Measurements from ENCODE around the gene GP2. TPM values are rescaled to one million over a fixed set of nuclear protein-coding genes. Genes with fewer than 3 reads are reported as not detected.

Gene GP2
- total and polyA plus RNA-seq, 2 of the 4 experiments (the other 2 are of a cell fraction): not detected

GRCh38 chr16:20364051-20364450, 36.7 kb upstream of the GP2 start:
- no peak for TF ChIP-seq CEBPB (IDR thresholded peaks at IDR 0.05; ENCODE audit: low read depth, low read length)
- no peak for TF ChIP-seq MAFK (IDR thresholded peaks at IDR 0.05; ENCODE audit: low read depth, low read length)
- TF ChIP-seq RCOR1 (IDR thresholded peaks at IDR 0.05; ENCODE audit: insufficient replicate concordance, low read length): no peak
- TF ChIP-seq, protein P1, sequence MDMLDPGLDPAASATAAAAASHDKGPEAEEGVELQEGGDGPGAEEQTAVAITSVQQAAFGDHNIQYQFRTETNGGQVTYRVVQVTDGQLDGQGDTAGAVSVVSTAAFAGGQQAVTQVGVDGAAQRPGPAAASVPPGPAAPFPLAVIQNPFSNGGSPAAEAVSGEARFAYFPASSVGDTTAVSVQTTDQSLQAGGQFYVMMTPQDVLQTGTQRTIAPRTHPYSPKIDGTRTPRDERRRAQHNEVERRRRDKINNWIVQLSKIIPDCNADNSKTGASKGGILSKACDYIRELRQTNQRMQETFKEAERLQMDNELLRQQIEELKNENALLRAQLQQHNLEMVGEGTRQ (IDR thresholded peaks at IDR 0.05; ENCODE audit: low read depth, low read length): no peak
- TF ChIP-seq MAZ (IDR thresholded peaks at IDR 0.05; ENCODE audit: borderline replicate concordance, low read depth, low read length): no peak
- TF ChIP-seq RFX5 (IDR thresholded peaks at IDR 0.05; ENCODE audit: low read depth, low read length): no peak
- TF ChIP-seq POLR2A (IDR thresholded peaks at IDR 0.05; ENCODE audit: low read depth, low read length): no peak
- no peak for TF ChIP-seq ELK1 (IDR thresholded peaks at IDR 0.05; ENCODE audit: borderline replicate concordance, low read depth, low read length)
- no peak for TF ChIP-seq FOS (IDR thresholded peaks at IDR 0.05; ENCODE audit: low read depth, low read length)
- no peak for TF ChIP-seq CTCF (conservative IDR thresholded peaks at IDR 0.05; ENCODE audit: low read depth, low read length)
- TF ChIP-seq CHD1 (IDR thresholded peaks at IDR 0.05; ENCODE audit: low read depth, low read length): no peak
- no peak for TF ChIP-seq BHLHE40 (IDR thresholded peaks at IDR 0.05; ENCODE audit: low read depth, low read length)
- no peak for TF ChIP-seq SMC3 (IDR thresholded peaks at IDR 0.05; ENCODE audit: low read depth, low read length)
- TF ChIP-seq RAD21 (IDR thresholded peaks at IDR 0.05; ENCODE audit: low read length): no peak
- no peak for TF ChIP-seq MXI1 (IDR thresholded peaks at IDR 0.05; ENCODE audit: borderline replicate concordance, low read depth, low read length)
- TF ChIP-seq NFE2L2 (IDR thresholded peaks at IDR 0.05; ENCODE audit: low read depth, low read length): no peak
- CTCF ChIA-PET: no interaction called here

More at GRCh38 chr16:20364051-20364450, 36.7 kb upstream of the GP2 start:
- no peak overlapping the region for H2BK5ac ChIP-seq (ENCODE audit: low read depth, low read length, poor library complexity, severe bottlenecking)
- H3K4me3 ChIP-seq (ENCODE audit: insufficient read depth, low read depth, low read length): no peak overlapping the region
- no peak overlapping the region for H2BK120ac ChIP-seq (ENCODE audit: low read depth, low read length)
- no peaks in the 10 kb centered on the region for H3K4me1 ChIP-seq (ENCODE audit: control insufficient read depth, insufficient read depth, low read length)
- H3K4me2 ChIP-seq (ENCODE audit: low read depth, low read length): no peak overlapping the region
- H3K9me3 ChIP-seq (ENCODE audit: control insufficient read depth, insufficient read depth, low read length): peaks cover 5% of the 10 kb centered on the region; the same call in 1 of the 2 replicates
- H2AK5ac ChIP-seq (ENCODE audit: low read depth, low read length): no peak overlapping the region
- no CpG with 5 or more reads among the region's 3 CpGs for WGBS, 2 experiments (ENCODE audit: extremely low coverage in 2 of 2, insufficient read length in 1 of 2)
- no peak overlapping the region for H3K23ac ChIP-seq (ENCODE audit: low read depth, low read length)
- H3K9ac ChIP-seq (ENCODE audit: low read depth, low read length): no peak overlapping the region
- no peaks in the 10 kb centered on the region for H3K79me1 ChIP-seq (ENCODE audit: low read depth in 1 of 2, low read length in 2 of 2)
- no peak for DNase-seq
- no peak overlapping the region for H3K14ac ChIP-seq (replicated peaks; ENCODE audit: low read depth, low read length)
- no peaks in the 10 kb centered on the region for H4K20me1 ChIP-seq (ENCODE audit: insufficient read depth, low read length)
- dilution Hi-C loops (cut with HindIII; ENCODE audit: low sequenced_read_pairs, unreplicated experiment): no loop called here
- in situ Hi-C loops (cut with MboI; ENCODE audit: low sequenced_read_pairs): no loop called here
- no peak overlapping the region for H2BK15ac ChIP-seq (ENCODE audit: low read depth, low read length)
- no peak overlapping the region for H3K27ac ChIP-seq (ENCODE audit: insufficient read depth, low read length)
- H3K4ac ChIP-seq (ENCODE audit: low read depth, low read length): no peak overlapping the region
- no TSS peak for BruUV-seq (replicated peaks)
- intact Hi-C loops (cut with micrococcal nuclease): no loop called here
- H3K36me3 ChIP-seq (ENCODE audit: control insufficient read depth, insufficient read depth, low read length): no peaks in the 10 kb centered on the region
- no peak overlapping the region for H2AK9ac ChIP-seq (replicated peaks; ENCODE audit: low read depth, low read length, poor library complexity)
- H4K5ac ChIP-seq (ENCODE audit: low read depth, low read length): no peak overlapping the region
- POLR2A ChIA-PET (ENCODE audit: unreplicated experiment): no interaction called here
- no peak overlapping the region for H4K91ac ChIP-seq (ENCODE audit: insufficient read depth, low read depth, low read length)
- no peak for ATAC-seq (ENCODE audit: low read depth)
- H2BK20ac ChIP-seq (ENCODE audit: low read depth, low read length): no peak overlapping the region
- H4K8ac ChIP-seq (ENCODE audit: low read depth in 2 of 2, low read length in 2 of 2): no peak overlapping the region
- H3K56ac ChIP-seq (ENCODE audit: extremely low read depth, insufficient read depth, low read length): no peak overlapping the region
- no peaks in the 10 kb centered on the region for H3K9me1 ChIP-seq (ENCODE audit: insufficient read depth, low read length)
- no peak overlapping the region for H3K18ac ChIP-seq (ENCODE audit: low read depth, low read length)
- H2AFZ ChIP-seq (replicated peaks; ENCODE audit: low read length, poor library complexity): no peak overlapping the region
- H3K27me3 ChIP-seq (ENCODE audit: control insufficient read depth, insufficient read depth, low read length): no peaks in the 10 kb centered on the region
